AG09319 (cell line): ENCODE measurements around the gene C11orf24.

Experiments used
- DNase-seq: peaks from one replicate; pipeline ENCODE4 v3.0.0-alpha.2; 2010; ENCODE audit warnings: low read depth; ENCODE audit errors: extremely low read depth
- CTCF ChIP-seq: IDR thresholded peaks from 2 replicates; pipeline ENCODE4 v1.5.1; 2011; ENCODE audit warnings: low read depth, mild to moderate bottlenecking, inconsistent platforms, low read length, moderate library complexity

C11orf24 gene

GRCh38 chr11:68266936-68267880, 4.6 kb downstream of the C11orf24 start:
- TF ChIP-seq CTCF, result no peak

GRCh38 chr11:68266121-68266891, 5.5 kb downstream of the C11orf24 start:
- no peak for DNase-seq
- TF ChIP-seq CTCF, result no peak

More at GRCh38 chr11:68266936-68267880, 4.6 kb downstream of the C11orf24 start:
- no peak for DNase-seq

- TF ChIP-seq CTCF, result no peak
- DNase-seq, result no peak
Observed at GRCh38 chr11:68264741-68265540, 6.8 kb downstream of the C11orf24 start.

GRCh38 chr11:68264244-68264643, 7.5 kb downstream of the C11orf24 start:
- no peak for TF ChIP-seq CTCF

GRCh38 chr11:68263444-68264035, 8.2 kb downstream of the C11orf24 start:
- TF ChIP-seq CTCF, result no peak
- no peak for DNase-seq

More at GRCh38 chr11:68264244-68264643, 7.5 kb downstream of the C11orf24 start:
- no peak for DNase-seq

GRCh38 chr11:68262544-68262827, 9.3 kb downstream of the C11orf24 start:
- no peak for TF ChIP-seq CTCF
- DNase-seq, result no peak
